Prostate gland (tissue), 2 donors: ENCODE data around the gene LSAMP. TPM values are rescaled to one million over a fixed set of nuclear protein-coding genes. Genes with fewer than 3 reads are reported as not detected.

Experiments used
- DNase-seq: peaks from one replicate; pipeline ENCODE4 v3.0.0-alpha.2; 2019; ENCODE audit warnings: low spot score
- H3K27ac ChIP-seq, 2 donors: fragments of 200-600 bp; sonication (generic); 2 replicates each; pipeline ENCODE4 v1.5.1; 2017 to 2019
- H3K27me3 ChIP-seq: fragments of 200-600 bp; sonication (generic); replicated peaks from 2 replicates; pipeline ENCODE4 v1.5.1; 2019; ENCODE audit not compliant: insufficient read depth
- H3K36me3 ChIP-seq, 2 donors: fragments of 200-600 bp; sonication (generic); 1 replicate in 1 of 2; 2 replicates in 1 of 2; pipeline versions ENCODE4 v1.5.1 to v1.8.1; 2017 to 2019
- H3K4me1 ChIP-seq: fragments of 200-600 bp; sonication (generic); replicated peaks from 2 replicates; pipeline ENCODE4 v1.5.1; 2019
- H3K4me3 ChIP-seq, 2 donors: fragments of 200-600 bp; sonication (generic); 2 replicates each; pipeline ENCODE4 v1.5.1; 2017 to 2019
- H3K9me3 ChIP-seq: fragments of 200-600 bp; sonication (generic); 2 replicates; pipeline ENCODE4 v1.5.1; 2017
- CTCF ChIP-seq, 4 experiments: fragments of 200-600 bp in 2 of 4; fragments of 450-650 bp in 2 of 4; sonication (generic) in 2 of 4; IDR thresholded peaks; 1 replicate in 3 of 4; 2 replicates in 1 of 4; pipeline ENCODE4 v1.5.1; 2016 to 2019; ENCODE audit warnings: antibody characterized with exemption in 4 of 4, mild to moderate bottlenecking in 2 of 4, moderate library complexity in 2 of 4
- POLR2A ChIP-seq: fragments of 450-650 bp; IDR thresholded peaks from one replicate; pipeline ENCODE4 v1.6.1; 2016; ENCODE audit warnings: antibody characterized with exemption, mild to moderate bottlenecking
- POLR2AphosphoS5 ChIP-seq: sonication (generic); formaldehyde crosslinking; IDR thresholded peaks from one replicate; pipeline ENCODE4 v1.6.1; 2017; ENCODE audit warnings: antibody characterized with exemption
- WGBS: methylation state at CpG from one replicate; pipeline ENCODE4 v1.1.5; 2018; 5-methylcytosine and 5-hydroxymethylcytosine counted together
- intact Hi-C: fragments of 100-400 bp; cut with DNase I; formaldehyde crosslinking; loops from one replicate; pipeline ENCODE4 v1.14.2; 2022
- total RNA-seq, 2 donors: library from RNA; depleted of rRNA; stranded (reverse); fragments of >200 nt; gene quantifications; one replicate each; pipeline ENCODE4 v1.1.0, GENCODE V29; 2016

Gene LSAMP
- total RNA-seq, 2 donors from 2014 or later: 15.4 to 38.0 TPM

GRCh38 chr3:115916866-115917265 is 528.4 kb downstream of the LSAMP start:
- H3K27me3 ChIP-seq: no peaks in the 10 kb centered on the region
- H3K4me3 ChIP-seq: no peak overlapping the region
- H3K9me3 ChIP-seq: no peaks in the 10 kb centered on the region
- intact Hi-C loops: no loop called here
- no peak overlapping the region for H3K27ac ChIP-seq
- no peak for TF ChIP-seq POLR2AphosphoS5
- no peak for TF ChIP-seq CTCF (IDR thresholded peaks at IDR 0.05)
- TF ChIP-seq POLR2A: no peak
- H3K4me1 ChIP-seq: no peaks in the 10 kb centered on the region
- 93% methylated on average over 1 of the region's 1 CpG for WGBS
- no peak for DNase-seq
- no peaks in the 10 kb centered on the region for H3K36me3 ChIP-seq

- DNase-seq: no peak
- Histone ChIP-seq H3K4me1 (no peaks in the 10 kb centered on the region), H3K4me3 (no peak overlapping the region), H3K9me3 (no peaks in the 10 kb centered on the region), H3K27ac (no peak overlapping the region), H3K36me3 (no peaks in the 10 kb centered on the region), H3K27me3 (no peaks in the 10 kb centered on the region)
- intact Hi-C loops: no loop called here
- WGBS: 97% methylated on average over 1 of the region's 1 CpG
- TF ChIP-seq POLR2A (no peak), POLR2AphosphoS5 (no peak), CTCF (IDR thresholded peaks at IDR 0.05) (no peak)
Observed at GRCh38 chr3:115915061-115915460, 530.2 kb downstream of the LSAMP start.

GRCh38 chr3:115913069-115913686 is 532.1 kb downstream of the LSAMP start:
- H3K27ac ChIP-seq: no peak overlapping the region
- H3K4me3 ChIP-seq: no peak overlapping the region
- DNase-seq: no peak
- no peaks in the 10 kb centered on the region for H3K9me3 ChIP-seq
- no peaks in the 10 kb centered on the region for H3K27me3 ChIP-seq
- no peak for TF ChIP-seq POLR2A
- peak in 2 of 4 experiments; percentile 26 to 31 for TF ChIP-seq CTCF (IDR thresholded peaks at IDR 0.05)
- TF ChIP-seq POLR2AphosphoS5: no peak
- no peaks in the 10 kb centered on the region for H3K36me3 ChIP-seq
- H3K4me1 ChIP-seq: no peaks in the 10 kb centered on the region
- intact Hi-C loops: no loop called here
- 75% methylated on average over 4 of the region's 4 CpGs for WGBS

- DNase-seq: no peak
- WGBS: 83% methylated on average over 2 of the region's 2 CpGs
- no peak overlapping the region for H3K4me3 ChIP-seq
- no peaks in the 10 kb centered on the region for H3K27me3 ChIP-seq
- no peaks in the 10 kb centered on the region for H3K36me3 ChIP-seq
- H3K27ac ChIP-seq: no peak overlapping the region
- intact Hi-C loops: no loop called here
- TF ChIP-seq CTCF (IDR thresholded peaks at IDR 0.05): no peak
- no peak for TF ChIP-seq POLR2AphosphoS5
- TF ChIP-seq POLR2A: no peak
- no peaks in the 10 kb centered on the region for H3K9me3 ChIP-seq
- no peaks in the 10 kb centered on the region for H3K4me1 ChIP-seq
Observed at GRCh38 chr3:115912372-115912771, 532.9 kb downstream of the LSAMP start.

- no peaks in the 10 kb centered on the region for H3K9me3 ChIP-seq
- no peaks in the 10 kb centered on the region for H3K4me1 ChIP-seq
- TF ChIP-seq POLR2A (no peak), CTCF (IDR thresholded peaks at IDR 0.05) (no peak), POLR2AphosphoS5 (no peak)
- DNase-seq: no peak
- intact Hi-C loops: no loop called here
- H3K27me3 ChIP-seq: no peaks in the 10 kb centered on the region
- whole genome bisulfite sequencing: 80% methylated on average over 2 of the region's 2 CpGs
- no peak overlapping the region for H3K27ac ChIP-seq
- H3K36me3 ChIP-seq: no peaks in the 10 kb centered on the region
- H3K4me3 ChIP-seq: no peak overlapping the region
Observed at GRCh38 chr3:115905871-115906270, 539.4 kb downstream of the LSAMP start.
